HepG2 (cell line): ENCODE results near the gene SSH3. TPM values are rescaled to one million over a fixed set of nuclear protein-coding genes. Genes with fewer than 3 reads are reported as not detected.

Source experiments
- ATRX ChIP-seq: sonication (generic); formaldehyde crosslinking; IDR thresholded peaks from 2 replicates; pipeline ENCODE4 v1.4.0; 2020; ENCODE audit warnings: missing genetic modification reagents, borderline replicate concordance
- CCAR2 ChIP-seq: fragments of 200-400 bp; formaldehyde crosslinking; optimal IDR thresholded peaks from 2 replicates; pipeline ENCODE3; 2018; ENCODE audit warnings: low read depth, mild to moderate bottlenecking, low read length, moderate library complexity
- DNMT1 ChIP-seq: sonication (generic); formaldehyde crosslinking; IDR thresholded peaks from 2 replicates; pipeline ENCODE4 v1.5.1; 2020; ENCODE audit warnings: mild to moderate bottlenecking, missing genetic modification reagents
- IKZF4 ChIP-seq: sonication (generic); formaldehyde crosslinking; IDR thresholded peaks from 2 replicates; pipeline ENCODE4 v1.5.1; 2020; ENCODE audit warnings: borderline replicate concordance, mild to moderate bottlenecking, low read depth, missing genetic modification reagents; ENCODE audit errors: not compliant biosample characterization
- KLF11 ChIP-seq: IDR thresholded peaks from 2 replicates; pipeline ENCODE4 v1.6.1; 2016; ENCODE audit warnings: missing compliant biosample characterization
- LCORL ChIP-seq, 2 experiments: fragments of 450-650 bp in 1 of 2; sonication (generic) in 1 of 2; formaldehyde crosslinking in 1 of 2; IDR thresholded peaks; 2 replicates each; pipeline versions ENCODE4 v1.5.0 to v1.6.1; 2017 to 2020; ENCODE audit warnings: antibody characterized with exemption in 1 of 2, missing genetic modification reagents in 1 of 2
- NFE2L1 ChIP-seq: sonication (generic); formaldehyde crosslinking; IDR thresholded peaks from 2 replicates; pipeline ENCODE4 v1.4.0; 2020; ENCODE audit warnings: missing genetic modification reagents, mild to moderate bottlenecking, borderline replicate concordance
- PAWR ChIP-seq: sonication (generic); formaldehyde crosslinking; IDR thresholded peaks from 2 replicates; pipeline ENCODE4 v1.4.0; 2020; ENCODE audit warnings: missing genetic modification reagents, mild to moderate bottlenecking, borderline replicate concordance
- RFX5 ChIP-seq: IDR thresholded peaks from 2 replicates; pipeline ENCODE4 v1.6.1; 2011; ENCODE audit warnings: low read depth, low read length, improper control_type of control experiment
- RFXAP ChIP-seq: sonication (generic); formaldehyde crosslinking; IDR thresholded peaks from 2 replicates; pipeline ENCODE4 v1.4.0; 2020; ENCODE audit warnings: missing genetic modification reagents, borderline replicate concordance
- SMYD3 ChIP-seq: sonication (generic); formaldehyde crosslinking; IDR thresholded peaks from 2 replicates; pipeline ENCODE4 v1.8.1; 2023; ENCODE audit warnings: mild to moderate bottlenecking, missing genetic modification reagents
- TBL1XR1 ChIP-seq: fragments of 150-350 bp; IDR thresholded peaks from 2 replicates; pipeline ENCODE4 v1.6.1; 2014; ENCODE audit warnings: borderline replicate concordance, low read length; ENCODE audit not compliant: partially characterized antibody
- TGIF2 ChIP-seq: IDR thresholded peaks from 2 replicates; pipeline ENCODE4 v1.6.1; 2016; ENCODE audit warnings: control low read depth, missing compliant biosample characterization
- ZBTB7B ChIP-seq: sonication (generic); formaldehyde crosslinking; IDR thresholded peaks from 2 replicates; pipeline ENCODE4 v1.4.0; 2020; ENCODE audit warnings: missing genetic modification reagents
- ZEB1 ChIP-seq: IDR thresholded peaks from 2 replicates; pipeline ENCODE4 v1.6.1; 2012; ENCODE audit warnings: mild to moderate bottlenecking, low read depth, inconsistent platforms; ENCODE audit not compliant: insufficient replicate concordance
- ZNF569 ChIP-seq: sonication (generic); formaldehyde crosslinking; IDR thresholded peaks from 2 replicates; pipeline ENCODE4 v1.5.0; 2020; ENCODE audit warnings: mild to moderate bottlenecking, missing genetic modification reagents, moderate library complexity, borderline replicate concordance
- polyA plus RNA-seq, 8 experiments: library from polyadenylated mRNA; depleted of rRNA in 3 of 8; stranded (reverse) in 7 of 8; unstranded in 1 of 8; fragments of >200 nt; fragmentation: Illumina TruSeq in 4 of 8; extraction: Trizol in 4 of 8; gene quantifications; 2 replicates each; pipeline versions ENCODE4 v1.2.1 to v1.2.3, GENCODE V29; 2011 to 2016; ENCODE audit warnings: low read depth in 4 of 8, missing spikeins in 1 of 8, mixed read lengths in 1 of 8; ENCODE audit not compliant: insufficient read depth in 1 of 8
- total RNA-seq, 5 experiments: library from RNA; depleted of rRNA; stranded (reverse); fragments of >200 nt; fragmentation: Illumina TruSeq; extraction: Trizol; gene quantifications; 2 replicates each; pipeline ENCODE4 v1.2.3, GENCODE V29; 2016; ENCODE audit warnings: low read depth in 1 of 5
- TF ChIP-seq, protein P1 (sequence below): sonication (generic); formaldehyde crosslinking; IDR thresholded peaks from 2 replicates; pipeline ENCODE4 v1.4.0; 2020; ENCODE audit warnings: low read depth, mild to moderate bottlenecking, missing genetic modification reagents
- TF ChIP-seq, protein P2 (sequence below): sonication (generic); formaldehyde crosslinking; conservative IDR thresholded peaks from 2 replicates; pipeline ENCODE4 v1.8.0; 2022; ENCODE audit warnings: low read depth, missing genetic modification reagents
- TF ChIP-seq, protein P3 (sequence below): sonication (generic); formaldehyde crosslinking; IDR thresholded peaks from 2 replicates; pipeline ENCODE4 v1.4.0; 2020; ENCODE audit warnings: missing genetic modification reagents, borderline replicate concordance
- TF ChIP-seq, protein P4 (sequence below): sonication (generic); formaldehyde crosslinking; IDR thresholded peaks from 2 replicates; pipeline ENCODE4 v1.5.1; 2020; ENCODE audit warnings: missing genetic modification reagents, mild to moderate bottlenecking, borderline replicate concordance

Gene SSH3
- total and polyA plus RNA-seq, 2 of the 13 experiments (the other 11 are each of a cell fraction or from before 2014, with no cell fraction given): 12.4 to 18.8 TPM

DNA sequence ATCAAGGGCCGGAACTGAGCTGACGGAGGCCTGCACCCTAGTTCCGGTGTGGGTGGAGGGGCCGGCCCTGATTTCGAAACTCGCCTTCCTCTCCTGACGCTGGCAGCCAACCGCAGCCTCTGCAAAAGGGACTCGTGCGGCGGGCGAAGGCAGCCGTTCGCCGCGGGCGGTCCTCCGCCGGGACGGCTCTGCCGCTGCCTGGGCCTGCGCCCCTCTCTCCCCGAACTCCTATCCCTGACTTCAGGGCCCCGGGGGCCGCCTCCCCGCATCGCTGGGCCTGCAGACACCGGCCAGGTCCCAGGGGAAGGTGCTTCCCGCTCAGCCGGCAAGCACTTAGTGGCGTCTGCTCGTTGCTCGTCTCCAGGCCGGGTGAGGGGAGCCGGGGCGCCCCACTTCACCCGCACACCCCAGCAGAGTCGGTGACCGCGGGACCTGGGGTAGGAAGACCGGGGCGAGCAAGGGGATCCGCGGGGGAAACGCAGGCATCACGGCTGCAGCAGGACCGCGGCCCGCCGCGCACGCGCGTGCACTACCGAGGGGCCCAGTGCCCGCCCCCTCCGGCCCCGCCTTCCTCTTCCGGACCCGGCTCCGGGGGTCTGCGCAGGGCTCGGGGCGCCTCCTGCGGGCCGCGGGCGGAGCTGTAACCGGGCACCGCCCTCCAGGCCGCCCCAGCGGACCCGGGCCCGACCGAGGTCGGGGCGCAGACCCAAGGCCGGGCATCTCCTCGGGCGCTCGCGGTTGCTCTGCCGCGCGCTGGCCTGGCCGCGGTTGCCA, 14.7 kb upstream of the SSH3 start (continued):
- TF ChIP-seq PAWR (CRISPR knock-in tag): peak; percentile 89; the same call in 1 of the 2 replicates
- no peak for TF ChIP-seq CCAR2
- TF ChIP-seq RFXAP (CRISPR knock-in tag): peak; percentile 51; the same call in 1 of the 2 replicates
- no peak for TF ChIP-seq DNMT1 (CRISPR knock-in tag)
- TF ChIP-seq TGIF2: peak; percentile 56; the same call in 1 of the 2 replicates
- no peak for TF ChIP-seq ATRX
- peak; percentile 71; the same call in 1 of the 2 replicates for TF ChIP-seq ZBTB7B (CRISPR knock-in tag)
- TF ChIP-seq SMYD3: no peak
- TF ChIP-seq, protein P1, sequence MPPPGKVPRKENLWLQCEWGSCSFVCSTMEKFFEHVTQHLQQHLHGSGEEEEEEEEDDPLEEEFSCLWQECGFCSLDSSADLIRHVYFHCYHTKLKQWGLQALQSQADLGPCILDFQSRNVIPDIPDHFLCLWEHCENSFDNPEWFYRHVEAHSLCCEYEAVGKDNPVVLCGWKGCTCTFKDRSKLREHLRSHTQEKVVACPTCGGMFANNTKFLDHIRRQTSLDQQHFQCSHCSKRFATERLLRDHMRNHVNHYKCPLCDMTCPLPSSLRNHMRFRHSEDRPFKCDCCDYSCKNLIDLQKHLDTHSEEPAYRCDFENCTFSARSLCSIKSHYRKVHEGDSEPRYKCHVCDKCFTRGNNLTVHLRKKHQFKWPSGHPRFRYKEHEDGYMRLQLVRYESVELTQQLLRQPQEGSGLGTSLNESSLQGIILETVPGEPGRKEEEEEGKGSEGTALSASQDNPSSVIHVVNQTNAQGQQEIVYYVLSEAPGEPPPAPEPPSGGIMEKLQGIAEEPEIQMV: peak; percentile 71; the same call in 1 of the 2 replicates
- TF ChIP-seq RFX5: peak; percentile 11; the same call in 1 of the 2 replicates
- TF ChIP-seq, protein P2, sequence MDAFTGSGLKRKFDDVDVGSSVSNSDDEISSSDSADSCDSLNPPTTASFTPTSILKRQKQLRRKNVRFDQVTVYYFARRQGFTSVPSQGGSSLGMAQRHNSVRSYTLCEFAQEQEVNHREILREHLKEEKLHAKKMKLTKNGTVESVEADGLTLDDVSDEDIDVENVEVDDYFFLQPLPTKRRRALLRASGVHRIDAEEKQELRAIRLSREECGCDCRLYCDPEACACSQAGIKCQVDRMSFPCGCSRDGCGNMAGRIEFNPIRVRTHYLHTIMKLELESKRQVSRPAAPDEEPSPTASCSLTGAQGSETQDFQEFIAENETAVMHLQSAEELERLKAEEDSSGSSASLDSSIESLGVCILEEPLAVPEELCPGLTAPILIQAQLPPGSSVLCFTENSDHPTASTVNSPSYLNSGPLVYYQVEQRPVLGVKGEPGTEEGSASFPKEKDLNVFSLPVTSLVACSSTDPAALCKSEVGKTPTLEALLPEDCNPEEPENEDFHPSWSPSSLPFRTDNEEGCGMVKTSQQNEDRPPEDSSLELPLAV (CRISPR knock-in tag): no peak
- TF ChIP-seq, protein P3, sequence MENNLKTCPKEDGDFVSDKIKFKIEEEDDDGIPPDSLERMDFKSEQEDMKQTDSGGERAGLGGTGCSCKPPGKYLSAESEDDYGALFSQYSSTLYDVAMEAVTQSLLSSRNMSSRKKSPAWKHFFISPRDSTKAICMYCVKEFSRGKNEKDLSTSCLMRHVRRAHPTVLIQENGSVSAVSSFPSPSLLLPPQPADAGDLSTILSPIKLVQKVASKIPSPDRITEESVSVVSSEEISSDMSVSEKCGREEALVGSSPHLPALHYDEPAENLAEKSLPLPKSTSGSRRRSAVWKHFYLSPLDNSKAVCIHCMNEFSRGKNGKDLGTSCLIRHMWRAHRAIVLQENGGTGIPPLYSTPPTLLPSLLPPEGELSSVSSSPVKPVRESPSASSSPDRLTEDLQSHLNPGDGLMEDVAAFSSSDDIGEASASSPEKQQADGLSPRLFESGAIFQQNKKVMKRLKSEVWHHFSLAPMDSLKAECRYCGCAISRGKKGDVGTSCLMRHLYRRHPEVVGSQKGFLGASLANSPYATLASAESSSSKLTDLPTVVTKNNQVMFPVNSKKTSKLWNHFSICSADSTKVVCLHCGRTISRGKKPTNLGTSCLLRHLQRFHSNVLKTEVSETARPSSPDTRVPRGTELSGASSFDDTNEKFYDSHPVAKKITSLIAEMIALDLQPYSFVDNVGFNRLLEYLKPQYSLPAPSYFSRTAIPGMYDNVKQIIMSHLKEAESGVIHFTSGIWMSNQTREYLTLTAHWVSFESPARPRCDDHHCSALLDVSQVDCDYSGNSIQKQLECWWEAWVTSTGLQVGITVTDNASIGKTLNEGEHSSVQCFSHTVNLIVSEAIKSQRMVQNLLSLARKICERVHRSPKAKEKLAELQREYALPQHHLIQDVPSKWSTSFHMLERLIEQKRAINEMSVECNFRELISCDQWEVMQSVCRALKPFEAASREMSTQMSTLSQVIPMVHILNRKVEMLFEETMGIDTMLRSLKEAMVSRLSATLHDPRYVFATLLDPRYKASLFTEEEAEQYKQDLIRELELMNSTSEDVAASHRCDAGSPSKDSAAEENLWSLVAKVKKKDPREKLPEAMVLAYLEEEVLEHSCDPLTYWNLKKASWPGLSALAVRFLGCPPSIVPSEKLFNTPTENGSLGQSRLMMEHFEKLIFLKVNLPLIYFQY (CRISPR knock-in tag): peak; percentile 63
- TF ChIP-seq, protein P4, sequence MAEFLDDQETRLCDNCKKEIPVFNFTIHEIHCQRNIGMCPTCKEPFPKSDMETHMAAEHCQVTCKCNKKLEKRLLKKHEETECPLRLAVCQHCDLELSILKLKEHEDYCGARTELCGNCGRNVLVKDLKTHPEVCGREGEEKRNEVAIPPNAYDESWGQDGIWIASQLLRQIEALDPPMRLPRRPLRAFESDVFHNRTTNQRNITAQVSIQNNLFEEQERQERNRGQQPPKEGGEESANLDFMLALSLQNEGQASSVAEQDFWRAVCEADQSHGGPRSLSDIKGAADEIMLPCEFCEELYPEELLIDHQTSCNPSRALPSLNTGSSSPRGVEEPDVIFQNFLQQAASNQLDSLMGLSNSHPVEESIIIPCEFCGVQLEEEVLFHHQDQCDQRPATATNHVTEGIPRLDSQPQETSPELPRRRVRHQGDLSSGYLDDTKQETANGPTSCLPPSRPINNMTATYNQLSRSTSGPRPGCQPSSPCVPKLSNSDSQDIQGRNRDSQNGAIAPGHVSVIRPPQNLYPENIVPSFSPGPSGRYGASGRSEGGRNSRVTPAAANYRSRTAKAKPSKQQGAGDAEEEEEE (CRISPR knock-in tag): no peak
- TF ChIP-seq ZNF569 (CRISPR knock-in tag): no peak
- peak; percentile 62 for TF ChIP-seq IKZF4 (CRISPR knock-in tag)
- no peak for TF ChIP-seq ZEB1
- TF ChIP-seq KLF11 (CRISPR knock-in tag): 0 out of 2 replicates have a peak, but pooled peaks have one; percentile 80
- no peak for TF ChIP-seq TBL1XR1
- TF ChIP-seq LCORL (IDR thresholded peaks at IDR 0.05): no peak
- TF ChIP-seq LCORL (CRISPR knock-in tag; IDR thresholded peaks at IDR 0.05): peak; percentile 69
- no peak; the same call in 1 of the 2 replicates for TF ChIP-seq NFE2L1
